HG03571 (cell line): ENCODE measurements around the gene MID2.
"Not testable (repeated sequence)": the region's sequence is repeated elsewhere in the genome, so short reads cannot be mapped to it uniquely, and the experiment has no call there.

Experiments used
- ATAC-seq: cut with Tn5 transposase; IDR thresholded peaks from one replicate; pipeline ENCODE4 v1.9.1; 2021; ENCODE audit not compliant: unreplicated experiment

MID2 gene

GRCh38 chrX:107825698-107826237 lies at the start of gene MID2:
Gene MID2, plus strand, starts transcription at chrX:107825866. Its CDS starts 561 bp downstream, at chrX:107826427.
- peak; percentile 18 for ATAC-seq

- peak; percentile 75 for ATAC-seq
Measured at GRCh38 chrX:107776649-107777535, 48.8 kb upstream of the MID2 start.

GRCh38 chrX:107777536-107777832 lies 48.2 kb upstream of the MID2 start, which contains the start of gene NCBP2L:
Gene NCBP2L, plus strand, starts transcription at chrX:107777733. Its CDS starts 16,488 bp downstream, at chrX:107794221.
- ATAC-seq: no peak

GRCh38 chrX:107780525-107780924 lies 45.1 kb upstream of the MID2 start:
- no peak for ATAC-seq

- ATAC-seq: no peak
Measured at GRCh38 chrX:107787827-107788226, 37.8 kb upstream of the MID2 start.

GRCh38 chrX:107804427-107804826 lies 21.2 kb upstream of the MID2 start:
- ATAC-seq: no peak

- no peak for ATAC-seq
Measured at GRCh38 chrX:107805179-107805578, 20.5 kb upstream of the MID2 start.

- ATAC-seq: not testable (repeated sequence)
Measured at GRCh38 chrX:107810053-107810452, 15.6 kb upstream of the MID2 start.

- ATAC-seq: no peak
Measured at GRCh38 chrX:107818900-107819521, 6.7 kb upstream of the MID2 start.

GRCh38 chrX:107823042-107823441 lies 2.6 kb upstream of the MID2 start:
- no peak for ATAC-seq

GRCh38 chrX:107823456-107823855 lies 2.2 kb upstream of the MID2 start:
- ATAC-seq: no peak

- ATAC-seq: peak; percentile 49
Measured at GRCh38 chrX:107826238-107827029, 768 bp downstream of the MID2 start.

- no peak for ATAC-seq
Measured at GRCh38 chrX:107827030-107827831, 1.6 kb downstream of the MID2 start.

- ATAC-seq: no peak
Measured at GRCh38 chrX:107827852-107828251, 2.2 kb downstream of the MID2 start.

- no peak for ATAC-seq
Measured at GRCh38 chrX:107829878-107830277, 4.2 kb downstream of the MID2 start.

- ATAC-seq: no peak
Measured at GRCh38 chrX:107831071-107831730, 5.5 kb downstream of the MID2 start.

GRCh38 chrX:107834275-107835201 lies 8.9 kb downstream of the MID2 start:
- no peak for ATAC-seq

GRCh38 chrX:107836958-107837357 lies 11.3 kb downstream of the MID2 start:
- ATAC-seq: no peak

- ATAC-seq: no peak
Measured at GRCh38 chrX:107840971-107841370, 15.3 kb downstream of the MID2 start.
